ENCODE measurements around the gene RGS7.
"Not testable (repeated sequence)": the region's sequence is repeated elsewhere in the genome, so short reads cannot be mapped to it uniquely, and the experiment has no call there.

The RGS7 gene

GRCh38 chr1:241237873-241238272, 119.1 kb downstream of the RGS7 start:
- no peak overlapping the region for H3K4me3 ChIP-seq (replicated peaks; ENCODE audit: low read depth, low read length)
- TF ChIP-seq CTCF (IDR thresholded peaks at IDR 0.05; ENCODE audit: low read length, missing control alignments) = no peak
- no peak for DNase-seq (ENCODE audit: low read depth)

- TF ChIP-seq CTCF (IDR thresholded peaks at IDR 0.05; ENCODE audit: low read length, missing control alignments) = no peak
- no peak overlapping the region for H3K4me3 ChIP-seq (replicated peaks; ENCODE audit: low read depth, low read length)
- DNase-seq (ENCODE audit: low read depth) = no peak
Observed at GRCh38 chr1:241235256-241235897, 121.6 kb downstream of the RGS7 start.

- no peak for TF ChIP-seq CTCF (IDR thresholded peaks at IDR 0.05; ENCODE audit: low read length, missing control alignments)
- DNase-seq (ENCODE audit: low read depth) = no peak
Observed at GRCh38 chr1:241229711-241230110, 127.3 kb downstream of the RGS7 start.

GRCh38 chr1:241229216-241229615, 127.8 kb downstream of the RGS7 start:
- no peak overlapping the region for H3K4me3 ChIP-seq (replicated peaks; ENCODE audit: low read depth, low read length)
- DNase-seq (ENCODE audit: low read depth) = no peak
- no peak for TF ChIP-seq CTCF (IDR thresholded peaks at IDR 0.05; ENCODE audit: low read length, missing control alignments)

More at GRCh38 chr1:241229711-241230110, 127.3 kb downstream of the RGS7 start:
- no peak overlapping the region for H3K4me3 ChIP-seq (replicated peaks; ENCODE audit: low read depth, low read length)

GRCh38 chr1:241228339-241228738, 128.7 kb downstream of the RGS7 start:
- no peak for DNase-seq (ENCODE audit: low read depth)
- no peak for TF ChIP-seq CTCF (IDR thresholded peaks at IDR 0.05; ENCODE audit: low read length, missing control alignments)
- H3K4me3 ChIP-seq (replicated peaks; ENCODE audit: low read depth, low read length) = no peak overlapping the region

GRCh38 chr1:241225741-241226140, 131.3 kb downstream of the RGS7 start:
- H3K4me3 ChIP-seq (replicated peaks; ENCODE audit: low read depth, low read length) = no peak overlapping the region
- no peak for DNase-seq (ENCODE audit: low read depth)
- TF ChIP-seq CTCF (IDR thresholded peaks at IDR 0.05; ENCODE audit: low read length, missing control alignments) = no peak

GRCh38 chr1:241224189-241224588, 132.8 kb downstream of the RGS7 start:
- not testable (repeated sequence) for DNase-seq (ENCODE audit: low read depth); H3K4me3 ChIP-seq (replicated peaks; ENCODE audit: low read depth, low read length)

- not testable (repeated sequence) for H3K4me3 ChIP-seq (replicated peaks; ENCODE audit: low read depth, low read length); DNase-seq (ENCODE audit: low read depth)
Observed at GRCh38 chr1:241222813-241223212, 134.2 kb downstream of the RGS7 start.

Data from fibroblast of pulmonary artery (primary cell).